ENCODE results near the gene SAMD7.
A peak's percentile ranks its signal among the peaks of the same experiment; 100 is the strongest.

Gene SAMD7

DNA sequence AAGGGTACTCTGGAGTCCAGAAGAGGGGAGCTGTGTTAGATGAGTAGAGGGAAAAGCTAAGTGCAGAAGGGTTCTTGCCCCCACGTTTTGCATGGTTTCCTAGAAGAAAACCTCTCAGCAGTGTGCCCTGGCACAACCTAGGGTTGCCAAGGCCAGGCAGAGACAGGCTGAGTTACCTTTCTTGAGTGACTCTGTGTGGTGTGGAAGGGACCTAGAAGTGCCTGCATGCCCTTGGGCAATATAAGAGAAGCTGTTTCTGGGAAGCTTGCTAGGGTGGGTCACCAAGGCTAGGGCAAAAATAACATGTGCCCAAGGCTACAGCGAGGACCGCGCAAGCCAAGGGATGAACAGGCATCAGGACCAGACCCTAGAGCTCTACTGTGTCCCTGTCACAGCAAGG is 3.4 kb upstream of the SAMD7 start:
- no peak for DNase-seq

GRCh38 chr3:169913323-169913722 is 2.0 kb downstream of the SAMD7 start:
- DNase-seq, result no peak

- no peak for DNase-seq
Observed at GRCh38 chr3:169914321-169914720, 2.9 kb downstream of the SAMD7 start.

- DNase-seq, result no peak
Observed at GRCh38 chr3:169923189-169923588, 11.8 kb downstream of the SAMD7 start.

- no peak for DNase-seq
Observed at GRCh38 chr3:169923831-169924230, 12.5 kb downstream of the SAMD7 start.

DNA sequence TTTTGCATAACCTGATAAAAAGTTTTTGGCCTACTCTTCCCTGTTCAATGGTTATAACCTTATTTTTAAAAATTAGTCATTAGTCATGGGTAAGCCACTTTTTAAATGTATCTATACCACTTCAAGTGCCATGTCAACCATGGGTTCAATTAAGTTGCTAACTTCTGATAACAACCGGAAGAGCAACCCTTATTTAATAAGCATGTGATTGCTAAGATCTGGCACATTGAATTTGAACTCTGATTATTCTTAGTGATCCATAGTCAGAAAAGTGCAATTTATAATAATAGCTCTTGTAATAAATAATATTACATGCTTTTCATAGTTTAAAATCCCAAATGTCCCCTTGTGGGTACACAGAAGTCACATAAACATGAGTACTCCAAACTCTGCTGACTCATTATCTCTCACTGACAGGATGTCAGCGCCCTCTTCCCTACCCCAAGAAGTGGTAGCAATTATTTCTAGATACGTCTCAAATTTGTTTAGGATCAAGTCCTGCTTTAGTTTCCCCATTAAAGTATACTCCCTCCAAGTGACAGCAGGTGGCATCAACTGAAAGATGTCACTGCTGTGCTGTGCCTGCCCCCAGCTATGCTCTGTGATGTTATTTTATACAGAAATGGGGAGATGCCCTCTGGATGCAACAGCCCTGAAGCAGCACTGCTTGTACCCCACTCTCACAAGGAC is 18.6 kb downstream of the SAMD7 start:
- no peak for DNase-seq

- DNase-seq, result no peak
Observed at GRCh38 chr3:169930843-169931242, 19.5 kb downstream of the SAMD7 start.

DNA sequence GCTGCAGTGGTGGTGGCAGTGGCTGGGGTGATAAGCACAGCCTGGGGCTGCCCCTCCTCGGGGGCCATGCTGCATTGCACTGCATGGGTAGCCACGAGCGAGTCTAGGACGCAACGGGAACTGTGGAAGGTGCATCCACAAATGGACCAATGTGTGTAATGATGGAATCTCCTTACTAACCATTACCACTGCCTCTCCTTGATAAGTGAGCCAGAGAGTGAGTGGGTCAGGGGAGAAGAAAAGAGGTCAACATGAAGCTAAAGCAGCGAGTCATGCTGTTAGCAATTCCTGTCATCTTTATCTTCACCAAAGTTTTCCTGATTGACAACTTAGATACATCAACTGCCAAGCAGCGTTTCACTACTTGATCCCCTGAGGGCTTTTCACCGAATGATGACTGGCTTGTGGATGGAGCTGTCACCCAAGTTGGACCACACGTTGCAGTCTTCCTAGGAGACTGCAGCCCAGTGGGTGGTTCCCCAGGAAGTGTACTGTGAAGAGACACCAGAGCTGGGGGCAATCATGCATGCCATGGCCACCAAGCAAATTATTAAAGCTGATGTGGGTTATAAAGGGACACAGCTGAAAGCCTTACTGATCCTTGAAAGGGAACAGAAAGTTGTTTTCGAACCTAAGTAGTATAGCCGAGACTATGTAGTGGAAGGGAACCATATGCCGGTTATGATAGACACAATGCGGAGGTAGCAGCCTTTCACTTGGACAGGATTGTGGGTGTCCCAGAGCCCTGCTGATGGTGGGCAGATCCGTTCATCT is 20.6 kb downstream of the SAMD7 start:
- no peak for DNase-seq

- DNase-seq, result no peak
Observed at GRCh38 chr3:169939320-169939719, 27.9 kb downstream of the SAMD7 start.

DNA sequence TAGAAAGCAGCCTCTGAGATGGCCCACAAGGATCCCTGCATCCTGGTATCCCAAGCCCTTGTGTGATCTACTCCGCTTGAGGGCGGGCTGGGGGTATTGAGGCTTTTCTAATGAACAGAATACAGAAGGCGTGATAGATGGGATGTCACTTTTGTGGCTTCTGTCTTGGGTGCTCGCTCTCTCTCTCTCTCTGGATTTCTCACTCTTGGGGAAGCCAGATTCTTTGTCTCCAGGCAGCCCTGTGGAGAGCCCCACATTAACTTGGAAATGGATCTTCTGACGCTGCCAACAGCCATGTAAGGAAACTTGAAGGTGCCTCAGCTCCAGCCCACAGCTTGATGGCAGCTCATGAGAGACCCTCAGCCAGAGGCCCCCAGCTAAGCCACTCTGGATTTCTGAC is 28.4 kb downstream of the SAMD7 start:
- DNase-seq, result no peak

DNA sequence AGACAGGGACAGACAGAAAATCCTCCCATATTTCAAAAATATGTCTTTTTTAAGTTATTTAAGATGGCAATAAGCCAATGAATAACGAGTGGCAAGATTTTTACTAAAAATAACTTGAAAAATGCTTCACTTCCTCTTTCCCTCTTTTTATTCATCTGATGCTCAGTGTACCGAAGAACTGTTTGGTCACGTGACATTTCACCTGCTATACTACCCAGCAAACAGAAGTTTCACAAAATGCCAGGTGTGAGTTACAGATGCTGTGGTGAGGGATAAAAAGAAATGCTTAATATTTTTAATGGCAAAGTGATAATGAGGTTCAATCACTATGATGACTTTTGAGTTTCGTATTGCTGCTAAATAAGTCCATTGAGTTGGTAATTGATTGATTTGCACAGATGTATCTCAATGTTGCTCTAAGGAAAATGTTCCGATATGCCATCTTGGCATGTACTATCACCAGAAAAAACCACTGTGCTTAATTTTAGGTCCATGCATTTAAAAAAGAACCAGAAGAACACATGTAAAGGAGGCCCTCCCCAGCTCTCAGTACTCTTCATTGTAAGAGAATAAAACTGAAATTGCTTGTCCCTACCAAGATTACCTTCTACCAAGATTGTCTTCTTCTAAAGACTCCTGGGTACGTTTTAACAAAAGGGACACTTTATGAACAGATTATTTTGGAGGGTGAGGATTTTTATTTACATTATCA is 29.3 kb downstream of the SAMD7 start:
- DNase-seq, result no peak

DNA sequence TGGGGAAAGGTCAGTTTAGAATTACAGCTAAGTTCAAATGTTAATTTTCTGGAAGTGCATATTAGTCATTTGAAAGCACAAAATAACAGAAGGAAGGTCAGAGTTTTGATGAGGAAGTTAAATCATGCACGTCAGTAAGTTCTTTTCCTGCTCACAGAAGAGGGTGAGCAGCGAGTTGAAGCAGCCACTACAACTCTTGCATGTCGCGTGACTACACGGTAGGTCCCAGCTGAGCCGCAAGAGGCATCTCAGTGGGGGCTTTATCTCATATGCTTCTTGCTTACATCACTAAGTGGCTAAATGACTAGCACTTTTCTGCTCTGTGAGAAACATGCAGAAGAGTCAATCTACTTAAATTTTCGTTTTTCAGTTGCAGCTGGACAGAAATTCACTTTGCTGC is 33.9 kb downstream of the SAMD7 start:
- DNase-seq, result no peak

GRCh38 chr3:169946336-169946735 is 35.0 kb downstream of the SAMD7 start:
- no peak for DNase-seq

DNA sequence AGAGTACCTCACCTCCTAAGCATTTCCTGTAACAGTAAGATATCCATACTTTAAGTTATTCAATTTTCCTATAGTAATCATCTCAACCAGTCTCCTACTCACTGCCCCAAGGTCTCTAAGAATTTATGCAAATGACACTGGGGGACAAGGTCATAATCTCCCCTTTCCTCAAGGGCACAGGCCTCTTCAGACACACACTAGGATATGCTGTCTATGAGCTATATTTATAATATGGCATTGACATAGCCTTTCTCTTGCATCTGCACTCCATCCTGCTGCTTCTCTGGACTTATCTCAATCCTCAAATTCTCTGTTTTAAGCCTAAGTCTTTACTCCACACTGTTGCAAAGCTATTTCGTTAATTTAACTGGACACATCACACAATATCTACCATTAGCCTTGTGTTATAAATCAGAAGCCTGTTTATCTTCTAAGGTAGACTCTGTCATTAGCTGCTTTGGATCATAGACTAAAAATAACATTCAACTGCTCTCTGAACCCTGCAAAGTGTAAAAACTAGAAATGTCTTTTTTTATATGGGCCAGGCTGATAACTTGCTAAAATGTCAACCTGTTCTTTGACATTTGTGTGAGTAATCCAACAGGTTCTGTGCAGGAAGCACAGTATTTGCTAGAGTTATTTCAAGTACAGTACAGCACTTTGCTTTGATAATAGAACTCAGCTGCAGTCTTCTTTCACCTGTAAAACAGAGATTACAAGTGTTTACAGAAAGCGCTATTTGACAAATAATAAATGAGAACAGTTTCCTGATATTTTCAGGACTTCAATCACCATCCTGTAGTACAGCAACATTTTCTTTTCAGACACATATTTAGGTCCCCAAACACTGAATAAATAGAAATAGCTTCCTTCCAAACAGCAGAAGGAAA is 37.4 kb downstream of the SAMD7 start:
- DNase-seq, result no peak

- DNase-seq, result no peak
Observed at GRCh38 chr3:169952045-169952444, 40.7 kb downstream of the SAMD7 start.

GRCh38 chr3:169953462-169954141 is 42.2 kb downstream of the SAMD7 start:
- DNase-seq, result no peak

GRCh38 chr3:169954142-169954756 is 42.9 kb downstream of the SAMD7 start:
- no peak for DNase-seq

- no peak for DNase-seq
Observed at GRCh38 chr3:169955406-169955805, 44.0 kb downstream of the SAMD7 start.

DNA sequence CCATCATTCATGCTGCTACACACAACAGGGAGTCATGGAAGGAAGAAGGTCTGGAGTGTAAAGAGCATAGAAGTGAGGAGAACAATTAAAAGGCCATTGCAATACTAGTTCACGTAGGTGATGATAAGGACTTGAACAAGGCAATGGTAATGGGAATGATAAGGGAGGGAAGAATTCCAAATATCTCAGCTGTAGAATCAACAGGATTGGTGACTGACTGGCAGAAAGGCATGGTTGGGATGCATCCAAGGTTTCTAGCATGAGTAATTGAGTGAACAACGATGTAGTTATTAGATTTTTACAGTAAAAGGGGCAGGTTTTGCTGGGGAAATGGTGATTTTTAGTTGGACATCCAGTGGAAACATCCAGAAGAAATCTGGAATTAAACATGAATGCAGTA is 52.8 kb downstream of the SAMD7 start:
- DNase-seq, result no peak

DNA sequence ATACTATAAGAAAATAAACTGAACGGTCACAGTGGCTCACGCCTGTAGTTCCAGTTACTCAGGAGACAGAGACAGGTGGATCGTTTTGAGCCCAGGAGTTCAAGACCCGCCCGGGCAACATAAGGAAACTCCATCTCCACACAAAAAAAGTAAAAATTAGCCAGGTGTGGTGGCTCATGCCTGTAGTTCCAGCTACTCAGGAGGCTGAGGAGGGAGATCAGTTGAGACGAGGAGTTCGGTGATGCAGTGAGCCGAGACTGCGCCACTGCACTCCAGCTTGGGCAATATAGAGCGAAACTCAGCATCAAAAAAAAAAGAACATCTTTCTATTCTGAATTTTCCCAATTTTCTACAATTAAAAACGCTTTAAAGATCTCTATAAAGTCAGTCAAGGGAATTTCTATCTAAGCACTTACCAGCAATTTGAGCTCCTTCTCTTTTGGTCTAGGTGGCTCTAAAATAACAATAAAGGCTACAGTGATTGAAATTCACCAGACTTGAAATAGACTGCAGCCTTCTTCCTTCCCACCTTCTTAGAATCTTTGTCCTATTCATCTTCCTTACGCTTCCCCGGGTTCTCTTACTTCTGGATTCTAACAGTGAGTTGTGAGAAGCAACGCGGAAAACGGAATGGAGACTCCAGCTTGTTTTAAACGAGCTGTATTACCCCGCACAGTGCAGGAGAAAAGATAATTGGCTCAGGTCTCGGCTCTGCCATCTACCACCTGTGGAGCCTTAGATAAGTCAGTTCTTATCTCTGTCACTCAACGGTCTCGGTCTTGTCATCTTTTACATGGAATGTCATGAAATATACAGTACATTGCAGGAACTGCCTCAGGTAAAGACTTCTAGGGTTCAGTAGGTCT is 54.4 kb downstream of the SAMD7 start:
- peak in 1 of 14 donors; percentile 54 for DNase-seq
